Endometrial microvascular endothelial cells (primary cell): Measurements from ENCODE around the gene CHCHD6. TPM values are rescaled to one million over a fixed set of nuclear protein-coding genes. Genes with fewer than 3 reads are reported as not detected.

Experiments
- in situ Hi-C: cut with HindIII; loops from 2 replicates; pipeline ENCODE4 v1.10.0; 2017; ENCODE audit warnings: low sequenced_read_pairs, low pct_unique_long_range_greater_than_20kb; ENCODE audit errors: inconsistent ontology term
- total RNA-seq: library from RNA; depleted of rRNA; stranded (reverse); fragments of >200 nt; gene quantifications from one replicate; pipeline ENCODE4 v1.2.3, GENCODE V29; 2015; ENCODE audit errors: inconsistent ontology term

CHCHD6 gene
- total RNA-seq, 1 donor from 2014 or later = 18.3 TPM

DNA sequence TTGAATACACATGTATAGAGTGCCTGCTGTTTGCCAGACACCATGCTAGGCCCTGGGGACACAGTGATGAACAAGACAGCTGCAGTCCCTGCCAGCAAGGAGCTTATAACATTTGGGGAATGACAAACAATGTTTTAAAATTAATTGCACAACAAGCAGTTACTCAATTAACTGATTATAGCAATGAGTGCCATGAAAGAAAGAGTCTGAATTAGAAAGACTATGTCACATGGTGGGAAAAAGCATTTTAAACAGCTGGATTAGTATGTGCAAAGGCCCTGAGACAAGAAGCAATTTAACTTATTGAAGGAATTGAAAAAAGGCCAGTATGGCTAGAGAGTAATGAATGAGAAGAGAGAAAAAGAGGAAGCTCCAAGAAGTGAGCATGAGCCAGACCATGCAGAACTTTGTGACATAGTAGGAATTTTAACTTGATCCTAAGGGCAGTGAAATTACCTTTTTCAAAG lies 214.3 kb downstream of the CHCHD6 start:
- in situ Hi-C loops = no loop called here

DNA sequence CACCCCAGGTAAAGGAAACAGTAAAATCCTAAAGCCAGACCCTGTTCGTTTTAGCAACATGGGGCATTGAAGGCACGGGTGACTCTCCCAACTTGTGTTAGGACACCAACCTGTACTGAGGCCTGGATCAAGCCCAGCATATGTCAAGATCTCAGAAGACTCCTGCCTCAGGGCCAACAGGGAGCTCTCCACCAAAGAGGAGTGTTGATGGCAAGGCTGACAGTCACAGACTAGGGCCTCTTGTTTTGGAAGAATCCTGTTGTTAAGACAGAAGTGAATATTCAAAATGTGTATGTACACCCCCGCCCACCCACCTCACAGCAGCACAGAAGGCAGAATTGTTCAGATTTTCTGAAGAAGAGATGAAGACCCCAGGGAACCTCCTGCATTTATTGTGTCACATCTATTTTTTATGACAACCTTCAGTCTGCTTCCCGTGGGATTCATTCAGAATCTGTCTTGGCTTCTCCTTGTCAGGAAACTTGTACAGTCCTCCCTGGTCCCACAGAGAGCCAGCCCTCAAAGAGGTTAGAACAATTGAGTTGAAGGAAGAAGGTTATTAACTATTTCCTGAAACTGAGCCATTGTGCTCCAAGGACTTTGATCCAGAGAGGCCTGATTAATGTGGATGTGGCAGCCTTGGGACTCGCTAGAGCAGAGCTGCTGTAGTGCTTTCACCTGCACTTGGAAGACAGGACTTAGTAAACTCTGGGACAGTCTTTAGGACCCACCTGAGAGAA lies 217.2 kb downstream of the CHCHD6 start:
- in situ Hi-C loops = no loop called here

DNA sequence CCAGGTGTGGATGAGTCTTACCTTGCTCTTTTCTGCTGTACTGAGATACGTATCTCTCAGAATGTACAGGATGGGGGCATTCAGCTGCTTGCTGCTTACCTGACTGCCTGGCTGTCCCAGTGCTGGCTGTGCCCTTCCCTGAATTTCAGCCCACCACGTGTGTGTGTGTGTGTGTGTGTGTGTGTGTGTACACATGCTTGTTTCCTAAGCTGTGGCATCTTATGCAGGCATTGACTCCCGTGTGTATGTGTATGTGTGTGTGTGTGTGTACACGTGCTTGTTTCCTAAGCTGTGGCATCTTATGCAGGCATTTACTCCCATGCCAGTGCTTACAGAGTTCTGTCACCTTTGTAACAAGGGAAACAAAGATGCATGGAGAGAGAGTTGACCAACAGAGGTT lies 218.4 kb downstream of the CHCHD6 start:
- in situ Hi-C loops = no loop called here

DNA sequence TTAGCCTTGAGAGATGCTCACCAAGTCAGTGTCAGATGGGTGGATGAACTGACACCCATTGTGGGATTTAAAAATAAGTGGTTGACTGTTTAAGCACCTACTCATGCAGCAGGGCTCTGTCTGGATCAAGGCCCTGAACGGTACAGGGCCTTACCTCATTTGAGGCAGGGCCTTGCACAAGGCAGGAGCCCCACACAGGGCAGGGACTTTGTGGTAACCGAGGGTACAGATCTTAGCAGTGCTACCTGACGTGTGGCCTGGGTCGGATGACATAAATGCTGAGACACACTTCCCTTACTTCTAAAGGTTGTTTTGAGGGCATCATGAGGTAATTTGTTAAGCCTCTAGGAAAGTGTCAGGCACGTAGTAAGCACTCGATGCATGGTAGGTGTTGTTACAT lies 219.4 kb downstream of the CHCHD6 start:
- in situ Hi-C loops = no loop called here

DNA sequence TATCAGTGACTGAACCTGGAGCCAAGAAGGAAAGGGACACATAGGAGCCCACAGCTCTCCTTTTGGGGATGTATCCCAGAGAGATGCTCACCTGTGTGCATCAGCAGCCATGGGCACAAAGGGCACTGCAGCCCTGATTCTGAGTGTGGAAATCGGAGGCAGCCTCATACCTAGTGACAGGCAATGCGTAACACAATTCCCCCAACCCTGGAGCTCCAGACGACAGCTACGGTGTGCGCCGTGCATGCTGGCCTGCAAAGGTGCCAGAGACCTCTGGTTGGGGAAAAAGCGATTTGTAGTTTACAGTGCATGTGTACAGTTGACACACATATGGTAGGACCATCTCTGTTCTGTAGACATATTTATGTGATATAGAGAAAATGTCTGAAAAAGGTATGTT lies 219.9 kb downstream of the CHCHD6 start:
- in situ Hi-C loops = no loop called here

DNA sequence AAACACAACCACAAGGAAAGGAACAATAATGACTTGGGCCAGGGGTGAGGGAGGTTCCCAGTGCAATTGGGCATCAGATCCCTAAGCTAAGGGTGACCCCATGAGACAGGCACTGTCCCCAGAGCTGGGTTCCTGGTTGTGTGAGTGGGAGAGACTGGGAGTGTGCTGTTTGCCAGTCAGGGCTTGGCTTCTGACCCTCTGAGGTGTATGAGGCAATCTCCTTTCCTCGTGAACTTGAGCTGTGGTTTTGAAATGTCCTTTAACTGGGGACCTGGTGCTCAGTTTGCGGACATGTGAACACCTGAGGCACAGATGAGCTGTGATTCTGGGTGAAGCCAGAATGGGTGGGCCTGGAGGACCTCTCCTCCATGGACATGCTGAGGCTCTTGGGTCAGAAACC lies 220.4 kb downstream of the CHCHD6 start:
- in situ Hi-C loops = no loop called here

DNA sequence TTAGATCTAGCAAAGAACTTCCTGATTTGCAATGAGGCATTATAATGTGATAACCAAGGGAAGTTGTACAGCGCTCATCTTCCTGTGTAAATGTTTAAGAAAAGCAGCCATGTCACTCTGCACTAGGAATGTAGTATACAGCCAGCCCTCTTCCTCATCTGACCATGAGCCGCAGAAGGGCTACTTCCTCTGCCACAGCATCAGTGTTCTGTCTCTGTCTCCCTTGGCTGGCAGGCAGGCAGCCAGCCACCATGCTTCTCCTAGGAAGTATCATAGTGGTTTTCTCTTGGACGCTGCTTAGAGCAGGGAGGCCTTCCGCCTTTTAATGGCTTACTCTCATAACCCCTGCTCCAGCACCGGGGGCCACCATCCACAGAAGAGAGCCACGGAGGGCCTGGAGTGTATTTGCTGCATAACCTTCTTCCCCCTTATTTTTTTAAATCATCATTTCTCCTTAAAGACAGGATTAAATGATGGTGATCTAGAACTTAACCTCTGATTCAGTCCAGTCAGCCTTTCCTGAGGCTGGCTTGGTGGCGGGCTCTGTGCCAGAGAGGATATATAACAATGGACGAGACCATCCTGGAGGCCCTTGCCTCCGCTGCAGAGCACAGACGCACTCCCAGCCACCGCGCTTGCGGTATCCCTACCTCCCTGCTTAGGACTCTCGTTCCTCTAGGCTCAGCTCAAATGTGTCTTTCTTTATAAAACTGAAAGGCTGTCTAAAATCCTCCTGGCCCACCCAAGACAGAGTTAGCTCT lies 221.6 kb downstream of the CHCHD6 start:
- in situ Hi-C loops = no loop called here

DNA sequence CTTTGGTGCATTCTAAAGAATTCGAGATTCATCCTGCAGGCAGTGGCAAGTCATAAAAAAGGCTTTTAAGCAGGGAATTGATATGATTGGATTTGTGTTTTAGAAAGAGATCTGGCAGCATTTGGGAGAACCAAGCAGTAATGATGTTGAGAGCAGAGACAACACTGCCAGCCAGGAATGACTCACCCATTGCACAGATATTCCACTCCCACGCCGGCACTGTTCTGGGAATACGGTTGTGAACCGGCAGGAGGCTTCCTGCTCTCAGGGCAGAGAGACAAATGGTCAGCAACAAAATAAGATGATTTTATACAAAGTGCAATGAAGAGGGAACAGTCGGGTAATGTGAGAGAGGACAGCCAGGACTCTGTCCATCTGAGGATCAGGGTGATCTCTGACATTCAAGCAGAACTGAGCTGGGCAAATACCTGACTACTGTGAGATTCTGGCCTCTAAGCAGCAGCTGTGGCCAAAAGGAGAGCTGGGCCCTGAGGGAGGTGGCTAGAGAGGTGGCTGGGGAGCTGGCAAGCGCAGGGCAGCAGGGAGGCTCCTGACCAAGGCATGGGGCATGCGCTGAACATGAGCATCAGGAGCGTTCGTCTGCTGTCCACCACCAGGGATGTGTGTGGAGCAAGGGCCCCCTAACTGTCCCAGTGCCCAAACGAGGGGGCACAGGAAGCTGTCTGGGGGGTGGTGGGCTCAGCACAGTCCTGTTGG lies 222.8 kb downstream of the CHCHD6 start:
- in situ Hi-C loops = no loop called here

DNA sequence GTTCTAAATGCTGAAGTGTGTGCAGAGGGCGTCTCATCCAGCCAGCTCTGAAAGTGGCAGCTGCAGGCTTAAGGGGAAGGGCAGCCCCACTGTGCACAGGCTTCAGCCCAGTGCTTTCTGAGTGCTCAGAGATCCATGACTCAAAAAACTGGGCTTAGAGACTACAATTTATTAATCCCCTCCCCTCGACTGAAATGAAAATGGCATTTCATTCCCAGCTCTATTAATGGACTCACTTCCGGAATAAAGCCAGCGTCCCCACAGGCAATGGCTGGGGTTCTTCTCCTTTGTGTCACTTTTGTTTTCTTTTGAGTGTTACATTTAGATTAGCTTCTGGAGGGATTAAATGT lies 223.3 kb downstream of the CHCHD6 start:
- in situ Hi-C loops = no loop called here

DNA sequence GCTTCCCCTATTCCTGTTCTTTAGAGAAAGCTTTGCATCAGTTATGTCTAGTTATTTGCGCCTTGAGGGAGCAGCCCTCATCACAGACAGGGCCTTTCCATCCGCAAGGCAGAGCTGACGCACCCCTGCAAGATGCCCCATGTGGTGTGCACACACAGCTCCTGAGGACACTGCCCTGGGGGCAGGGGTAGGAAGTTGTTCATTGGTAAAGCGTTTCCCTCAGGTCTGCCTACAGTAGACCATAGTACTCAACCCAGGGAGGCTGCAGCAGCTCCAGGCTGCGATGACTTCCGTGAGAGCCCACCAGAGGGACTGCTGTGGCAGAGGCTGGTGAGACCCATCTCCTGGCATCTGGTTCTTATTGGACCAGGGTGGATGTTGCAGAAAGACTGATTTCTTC lies 223.8 kb downstream of the CHCHD6 start:
- in situ Hi-C loops = no loop called here

DNA sequence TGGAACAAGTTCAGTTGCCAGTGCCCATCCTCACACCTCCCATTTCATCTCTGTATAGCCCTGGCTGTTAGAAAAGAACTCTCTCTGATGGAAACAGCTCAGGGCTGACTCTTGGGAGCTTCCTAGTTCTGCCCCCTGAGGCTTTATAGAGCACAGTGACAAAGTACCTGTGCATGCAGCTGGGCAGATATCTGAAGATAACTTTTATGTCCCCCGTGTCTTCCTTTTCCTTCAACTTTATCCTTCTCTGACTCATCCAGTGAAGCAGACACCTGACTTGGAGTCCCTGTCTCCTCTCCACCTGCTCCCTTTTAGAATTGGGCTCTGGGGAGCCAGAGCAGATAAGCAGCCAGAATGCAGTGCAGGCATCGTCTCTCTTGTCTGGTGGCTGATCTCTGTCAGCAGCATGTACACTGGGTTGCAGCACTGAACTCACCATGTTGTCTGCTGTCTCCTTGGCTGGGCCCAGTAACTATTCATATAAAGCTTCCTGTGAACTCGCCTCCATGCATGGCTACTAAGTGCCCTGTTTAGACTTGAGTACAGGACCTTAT lies 225.0 kb downstream of the CHCHD6 start:
- in situ Hi-C loops = no loop called here

DNA sequence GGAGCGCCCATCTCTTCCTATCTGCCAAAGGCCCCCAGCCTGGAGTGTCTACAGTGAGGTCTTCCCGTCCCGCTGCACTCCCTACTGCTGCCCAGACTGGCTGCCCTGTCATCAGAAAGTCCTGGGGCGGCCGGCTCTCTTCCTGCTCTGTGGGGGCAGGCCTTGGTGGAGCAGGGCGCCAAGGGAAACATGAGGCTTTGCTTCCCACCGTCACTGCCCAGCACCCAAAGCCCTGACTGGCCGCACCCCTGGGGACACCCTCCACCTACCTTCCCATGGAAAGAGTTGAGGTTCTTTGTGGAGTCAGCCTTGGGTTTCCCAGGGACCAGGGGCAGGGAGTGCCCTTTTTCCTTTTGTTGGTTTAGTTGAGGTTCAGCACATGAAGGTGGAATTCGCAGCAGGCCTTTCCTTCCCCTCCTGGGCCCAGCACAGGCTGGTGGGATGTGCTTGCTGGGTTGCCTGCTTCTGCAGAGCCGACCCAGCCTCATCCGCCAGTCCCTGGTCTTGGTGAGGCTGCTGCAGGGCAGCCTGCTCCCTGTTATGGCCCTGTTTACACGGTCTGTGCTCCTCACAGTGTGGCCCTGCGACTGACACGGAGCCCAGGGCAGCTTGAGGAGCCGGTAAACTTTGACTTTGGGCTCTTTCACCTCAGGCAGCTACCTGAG lies 227.0 kb downstream of the CHCHD6 start:
- in situ Hi-C loops = no loop called here

DNA sequence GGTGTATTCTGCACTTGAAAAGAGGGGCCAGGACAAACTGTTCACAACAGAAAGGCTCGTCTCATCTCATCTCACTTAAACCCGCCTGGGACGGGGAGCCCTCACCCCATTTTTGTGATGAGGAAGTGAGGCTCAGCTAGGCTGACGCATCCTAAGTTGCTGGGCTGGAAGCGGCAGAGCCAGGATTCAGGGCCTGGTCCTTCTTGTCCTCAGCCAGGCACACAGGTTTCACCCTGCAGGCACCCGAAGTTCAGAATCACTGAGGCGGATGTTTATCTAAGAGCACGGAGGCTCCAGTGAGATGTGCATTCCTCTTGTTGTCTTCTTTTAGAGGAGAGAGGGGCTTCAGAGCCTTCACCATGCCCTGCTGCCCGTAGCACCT lies 227.8 kb downstream of the CHCHD6 start:
- in situ Hi-C loops = no loop called here

DNA sequence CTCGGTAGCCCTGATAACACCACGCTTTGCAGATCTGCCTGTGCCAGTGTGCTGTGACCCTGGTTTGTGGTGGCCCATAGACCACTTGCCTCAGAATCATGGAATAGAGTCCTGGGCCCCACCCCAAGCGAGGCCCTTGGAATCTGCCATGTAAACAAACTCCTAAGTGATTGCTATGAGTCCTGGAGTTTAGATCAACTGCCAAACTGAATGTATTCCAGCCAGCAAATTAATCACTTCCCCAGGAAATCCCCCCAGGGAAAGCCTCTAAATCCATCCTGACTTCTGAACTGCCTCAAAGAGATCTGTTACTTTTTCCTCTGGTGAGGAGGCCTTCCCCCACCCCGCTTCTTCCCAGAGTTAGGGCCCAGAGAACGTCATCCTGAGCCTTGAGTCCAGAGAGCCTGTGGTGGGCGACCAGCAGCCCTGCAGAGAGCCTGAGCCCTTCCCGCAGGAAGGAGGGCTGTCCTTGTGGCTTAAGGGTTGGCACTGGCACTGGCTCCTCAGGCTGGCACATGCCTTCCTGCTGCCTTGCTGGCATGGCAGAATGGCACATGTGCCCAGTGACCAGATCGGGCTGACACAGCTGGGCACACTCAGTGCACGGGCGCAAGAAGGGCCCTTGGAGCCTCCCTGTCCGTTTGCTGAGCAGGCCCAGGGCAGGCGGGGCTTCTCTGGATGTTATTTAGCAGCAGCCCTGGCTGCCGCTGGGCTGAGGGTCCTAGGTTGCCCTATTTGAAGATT lies 228.3 kb downstream of the CHCHD6 start:
- in situ Hi-C loops = no loop called here

DNA sequence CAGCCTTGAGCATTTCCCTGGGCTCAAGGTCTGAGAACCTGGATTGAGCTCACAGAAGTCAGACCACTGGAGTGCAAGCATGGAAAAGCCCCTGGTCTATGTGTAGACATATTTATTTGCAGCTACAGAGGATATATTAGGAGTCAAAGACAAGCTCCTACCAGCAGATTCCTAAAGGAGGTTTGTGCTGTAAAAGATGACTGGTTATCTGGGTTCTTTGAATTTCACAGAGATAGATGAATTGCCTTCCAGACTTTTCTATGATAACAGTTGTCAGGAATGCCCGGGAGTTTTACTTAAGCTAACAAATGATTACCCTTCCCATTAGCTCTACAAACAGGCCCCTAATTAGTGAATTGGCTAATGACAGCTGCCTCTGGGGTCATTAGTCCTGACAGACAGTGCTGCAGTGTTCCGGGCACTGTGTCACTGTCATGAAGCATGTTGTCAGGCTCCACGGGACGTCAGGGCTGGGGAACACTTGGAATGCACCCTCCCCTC lies 230.0 kb downstream of the CHCHD6 start:
- in situ Hi-C loops = no loop called here

DNA sequence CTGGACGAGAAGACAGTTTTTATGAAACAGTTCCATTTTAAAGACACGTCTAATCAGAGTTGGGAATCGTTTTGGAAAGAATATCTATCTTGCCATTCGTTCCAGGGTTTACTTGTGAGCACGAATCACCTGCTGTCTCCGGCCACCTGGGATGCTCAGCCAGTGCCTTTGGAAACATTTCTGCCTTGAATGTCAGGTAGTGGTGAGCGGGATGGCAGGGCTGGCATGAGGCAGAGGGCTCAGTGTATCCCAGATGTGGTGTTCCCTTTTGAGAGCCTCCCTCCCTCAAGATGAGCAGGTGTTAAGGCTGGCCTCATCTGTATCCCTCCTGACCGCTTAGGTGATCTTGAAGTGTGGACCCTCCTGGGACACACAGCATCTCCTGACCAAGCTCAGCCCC lies 231.0 kb downstream of the CHCHD6 start:
- in situ Hi-C loops = no loop called here

DNA sequence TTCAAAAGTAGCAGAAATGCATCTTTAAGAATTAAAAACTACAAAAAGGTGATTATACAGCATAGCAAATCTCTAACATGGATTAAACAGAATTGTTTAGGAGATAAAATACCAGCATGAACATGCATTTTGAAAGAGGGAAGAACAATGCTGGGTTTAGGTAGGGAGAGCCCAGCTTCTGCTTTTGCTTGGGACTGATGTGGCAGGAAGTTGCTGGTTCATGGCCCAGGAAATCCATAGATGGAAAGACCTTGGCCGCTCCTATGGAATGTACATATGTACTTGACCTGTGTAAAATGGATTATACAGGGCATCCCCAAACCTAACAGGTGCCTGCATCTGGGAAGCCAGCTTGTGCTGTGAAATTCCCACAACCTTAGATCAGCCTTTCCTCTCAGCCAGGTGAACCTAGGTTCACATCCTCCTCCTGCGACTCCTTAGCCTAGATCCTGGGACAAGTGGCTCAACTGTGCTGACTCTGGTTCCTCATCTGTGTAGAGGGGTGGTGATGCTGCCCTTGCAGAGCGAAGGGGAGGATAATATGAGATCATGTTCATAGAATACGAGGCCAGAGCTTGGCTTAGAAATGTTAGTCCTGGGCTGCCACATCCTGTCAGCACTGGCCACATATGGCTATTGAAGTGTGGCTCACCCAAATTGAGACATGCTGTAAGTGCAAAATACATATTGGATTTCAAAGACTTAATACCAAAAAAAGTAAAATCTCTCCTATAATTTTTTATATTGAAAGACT lies 231.9 kb downstream of the CHCHD6 start:
- in situ Hi-C loops = no loop called here
